NCI-H128 (cell line): Measurements from ENCODE around the gene EFR3B.
"Not testable (repeated sequence)": the region's sequence is repeated elsewhere in the genome, so short reads cannot be mapped to it uniquely, and the experiment has no call there.

Experiments
- DNase-seq: peaks from one replicate; lab custom pipeline; 2025; ENCODE audit not compliant: unreplicated experiment; lab: John Stamatoyannopoulos, UW

Gene EFR3B

DNA sequence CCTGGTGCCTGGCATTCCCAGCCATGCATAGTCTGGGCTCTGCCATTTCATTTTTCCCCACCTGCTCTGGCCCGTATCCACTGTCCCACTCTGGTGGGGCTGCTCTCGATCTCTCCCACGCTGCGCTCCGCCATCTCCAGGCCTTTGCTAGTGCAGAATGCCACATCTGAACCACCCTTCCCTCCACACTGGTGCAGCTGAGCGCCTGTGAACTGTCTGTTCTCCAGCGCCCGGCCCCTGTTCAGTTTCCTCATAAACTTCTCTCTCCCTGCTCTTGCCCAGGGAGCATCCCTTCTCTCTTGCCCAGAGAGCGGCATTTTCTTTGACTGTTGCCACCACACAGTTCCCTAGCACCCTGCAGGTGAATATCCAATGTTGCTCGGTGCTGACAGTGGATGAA lies 105.0 kb downstream of the EFR3B start:
- DNase-seq = no peak

DNA sequence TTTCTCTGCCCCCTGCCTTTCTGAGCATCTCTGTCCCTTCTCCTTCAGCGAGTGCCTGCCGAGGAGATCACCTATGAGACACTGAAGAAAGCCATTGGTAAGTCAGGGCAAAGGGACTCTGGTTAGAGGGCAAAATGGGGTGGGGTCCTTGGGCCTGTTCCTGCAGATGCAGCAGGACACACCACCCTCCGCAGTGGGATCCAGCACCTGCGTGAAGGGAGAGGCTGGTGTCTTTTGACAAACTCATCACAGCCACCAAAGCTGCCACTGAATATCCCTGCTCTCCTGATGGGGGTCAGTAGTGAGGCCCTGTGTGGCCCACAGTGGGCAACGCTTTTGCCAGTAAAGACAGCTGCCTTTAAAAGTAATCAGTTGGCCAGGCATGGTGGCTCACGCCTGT lies 107.8 kb downstream of the EFR3B start:
- no peak for DNase-seq

DNA sequence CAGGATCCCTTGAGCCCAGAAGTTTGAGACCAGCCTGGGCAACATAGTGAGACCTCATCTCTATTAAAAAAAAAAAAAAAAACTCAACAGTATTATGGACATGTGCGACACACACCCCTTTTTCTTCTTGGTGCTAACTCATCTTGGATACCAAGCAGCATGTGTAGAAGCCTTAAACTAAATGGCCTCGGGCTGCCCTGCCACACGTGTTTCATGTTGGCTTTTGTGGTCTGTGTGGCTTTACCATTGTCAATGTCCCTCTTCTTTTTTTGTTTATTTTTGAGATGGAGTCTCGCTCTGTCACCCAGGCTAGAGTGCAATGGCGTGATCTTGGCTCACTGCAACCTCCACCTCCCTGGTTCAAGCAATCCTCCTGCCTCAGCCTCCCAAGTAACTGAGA lies 109.1 kb downstream of the EFR3B start:
- not testable (repeated sequence) for DNase-seq

DNA sequence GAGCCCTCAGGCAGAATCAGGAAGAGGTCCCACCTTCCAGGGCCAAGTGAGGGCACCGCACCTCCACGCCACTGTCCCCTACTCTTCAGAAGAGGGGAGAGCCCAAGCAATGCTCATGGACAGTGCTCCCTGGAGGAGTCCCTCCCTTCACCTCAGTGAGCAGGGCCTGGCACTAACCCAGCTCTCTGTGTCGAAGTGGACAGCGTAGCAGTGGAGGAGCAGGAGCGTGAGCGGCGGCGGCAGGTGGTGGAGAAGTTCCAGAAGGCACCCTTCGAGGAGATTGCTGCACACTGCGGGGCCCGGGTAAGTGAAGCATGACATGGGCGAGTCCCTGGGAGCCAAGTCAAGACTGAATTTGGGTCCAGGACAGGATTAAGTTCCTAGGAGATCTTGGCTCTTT lies 109.8 kb downstream of the EFR3B start:
- no peak for DNase-seq

DNA sequence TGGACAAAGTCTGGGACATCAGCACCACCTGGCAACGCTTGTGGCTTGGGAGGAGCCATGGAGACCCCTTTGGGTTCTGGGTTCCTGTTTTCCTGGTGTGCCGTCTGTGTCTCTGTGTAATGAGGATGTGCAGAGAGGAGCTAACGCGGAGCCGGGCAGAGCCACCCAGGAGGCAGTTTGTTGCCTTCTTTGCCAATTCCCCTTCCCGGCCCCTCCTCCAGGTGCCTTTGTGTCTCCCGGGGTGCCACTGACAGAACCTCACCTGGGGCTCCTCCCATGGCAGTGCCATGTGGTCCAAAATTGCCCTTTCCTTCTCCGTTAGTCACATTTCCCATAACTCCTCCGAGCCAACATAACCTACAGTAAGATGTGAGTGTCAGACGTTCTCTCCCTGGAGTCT lies 113.5 kb downstream of the EFR3B start:
- no peak for DNase-seq

DNA sequence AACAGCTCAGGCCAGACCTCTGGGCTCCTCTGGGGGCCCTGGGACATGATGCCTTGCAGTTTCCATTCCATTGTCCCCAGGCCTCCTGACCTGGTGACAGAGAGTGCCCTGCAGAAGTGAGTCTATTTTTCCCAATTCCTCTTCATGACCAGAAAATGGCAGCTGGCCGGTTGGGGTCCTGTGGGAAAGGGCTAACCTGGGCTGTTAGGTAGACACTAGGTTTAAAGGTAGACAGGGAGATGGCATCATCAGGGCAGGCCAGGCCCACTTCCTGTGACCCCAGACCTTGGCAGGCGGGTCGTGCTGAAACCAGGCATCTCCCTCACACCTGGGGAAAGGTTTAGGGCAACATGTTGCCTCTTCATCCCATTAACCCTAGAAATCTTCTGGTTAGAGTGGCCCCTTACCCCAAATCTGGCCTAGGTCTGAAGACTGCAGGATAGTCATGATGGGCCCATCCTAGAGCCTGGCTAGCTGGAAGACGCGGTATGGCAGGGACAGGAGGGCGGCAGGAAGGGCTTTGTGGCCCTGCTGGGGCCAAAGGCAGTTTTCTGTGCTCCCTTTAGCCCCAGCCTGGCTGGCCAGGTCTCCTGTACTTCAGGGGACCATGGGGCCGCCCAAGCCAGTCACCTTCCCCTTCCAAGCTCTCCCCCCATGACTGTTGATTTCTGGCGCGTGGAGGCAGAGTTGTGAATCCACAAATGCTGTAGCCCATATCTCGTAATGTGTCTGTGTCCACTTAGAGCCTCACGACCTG lies 116.4 kb downstream of the EFR3B start:
- no peak for DNase-seq

DNA sequence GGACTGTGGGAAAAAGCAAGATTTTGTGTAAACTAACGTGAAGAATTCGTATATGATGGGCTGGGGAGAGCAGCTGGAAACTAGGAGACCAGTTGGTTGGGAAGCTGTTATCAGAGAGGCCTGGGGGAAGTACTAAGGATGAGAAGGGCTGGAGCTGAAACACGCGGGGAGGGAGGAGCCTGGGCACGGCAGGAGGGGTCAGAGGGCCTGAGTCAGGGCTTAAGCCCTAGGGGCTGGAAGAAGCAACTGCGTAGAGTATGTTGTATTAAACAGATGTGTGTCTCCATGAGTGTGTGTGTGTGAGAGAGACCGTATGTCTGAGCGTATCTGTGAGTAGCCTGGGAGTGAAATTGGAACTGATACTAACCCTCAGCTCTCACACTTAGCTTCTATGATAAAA lies 118.1 kb downstream of the EFR3B start:
- no peak for DNase-seq

DNA sequence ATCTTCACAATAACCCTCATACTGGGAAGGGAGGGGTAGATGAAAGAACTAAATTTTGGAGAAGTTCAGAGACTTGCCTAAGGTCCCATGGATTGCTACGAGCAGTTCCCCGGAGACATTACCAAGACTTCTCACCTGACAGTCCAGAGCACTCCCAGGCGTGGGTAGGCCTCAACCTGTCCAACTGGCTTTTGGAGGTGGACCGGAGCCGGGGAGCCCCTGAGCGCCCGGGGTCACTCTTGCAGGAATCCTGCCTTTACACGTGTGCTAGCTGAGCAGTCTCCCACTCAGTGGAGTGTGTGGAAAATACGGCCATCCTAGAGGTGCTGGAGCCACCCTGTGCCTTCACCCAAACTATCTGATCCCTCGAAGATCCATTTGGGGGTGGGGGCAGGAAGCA lies 118.5 kb downstream of the EFR3B start:
- no peak for DNase-seq

DNA sequence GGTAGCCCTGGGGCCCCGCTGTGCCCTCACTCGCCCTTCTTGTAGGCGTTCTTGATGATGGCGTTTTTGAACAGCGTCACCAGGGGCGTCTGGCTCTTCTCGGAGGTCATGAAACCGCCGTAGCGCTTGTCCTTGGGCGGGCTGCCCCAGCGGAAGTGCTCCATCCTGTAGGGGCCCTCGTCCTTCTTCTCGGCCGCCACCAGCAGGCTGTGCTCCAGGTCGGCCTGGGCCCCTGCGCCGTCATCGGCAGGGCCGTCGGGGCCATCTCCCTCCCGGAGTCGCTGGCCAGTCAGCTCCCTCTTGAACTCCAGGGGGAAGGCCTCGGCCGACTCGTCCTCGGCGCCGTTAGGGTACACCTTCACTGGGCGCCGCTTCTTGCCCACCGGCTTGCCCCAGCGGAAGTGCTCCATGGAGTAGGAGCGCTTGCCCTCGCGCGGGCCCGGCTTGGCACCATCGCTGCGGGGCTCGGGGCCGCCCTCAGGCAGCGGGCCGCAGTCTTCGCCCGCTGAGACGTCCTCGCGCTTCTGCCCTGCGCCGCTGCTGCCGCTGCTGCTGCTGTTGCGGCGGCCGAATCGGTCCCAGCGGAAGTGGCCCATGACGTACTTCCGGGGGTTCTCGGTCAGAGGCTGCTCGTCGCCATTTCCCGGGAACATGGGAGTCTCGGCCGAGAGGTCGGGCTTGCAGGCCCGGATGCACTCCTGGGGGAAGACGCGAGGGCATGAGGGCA lies 119.3 kb downstream of the EFR3B start:
- DNase-seq = no peak

DNA sequence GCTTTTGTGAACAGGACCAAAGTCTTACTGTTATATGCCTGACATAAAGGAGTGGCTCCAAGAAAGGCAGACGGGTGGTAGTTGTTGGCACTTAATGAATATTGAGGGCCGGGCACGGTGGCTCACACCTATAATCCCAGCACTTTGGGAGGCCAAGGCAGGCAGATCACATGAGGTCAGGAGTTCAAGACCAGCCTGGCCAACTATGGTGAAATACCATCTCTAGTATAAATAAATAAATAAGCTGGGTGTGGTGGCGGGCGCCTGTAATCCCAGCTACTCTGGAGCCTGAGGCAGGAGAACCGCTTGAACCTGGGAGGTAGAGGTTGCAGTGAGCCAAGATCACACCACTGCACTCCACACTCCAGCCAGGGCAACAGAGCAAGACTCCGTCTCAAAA lies 120.2 kb downstream of the EFR3B start:
- DNase-seq = not testable (repeated sequence)

DNA sequence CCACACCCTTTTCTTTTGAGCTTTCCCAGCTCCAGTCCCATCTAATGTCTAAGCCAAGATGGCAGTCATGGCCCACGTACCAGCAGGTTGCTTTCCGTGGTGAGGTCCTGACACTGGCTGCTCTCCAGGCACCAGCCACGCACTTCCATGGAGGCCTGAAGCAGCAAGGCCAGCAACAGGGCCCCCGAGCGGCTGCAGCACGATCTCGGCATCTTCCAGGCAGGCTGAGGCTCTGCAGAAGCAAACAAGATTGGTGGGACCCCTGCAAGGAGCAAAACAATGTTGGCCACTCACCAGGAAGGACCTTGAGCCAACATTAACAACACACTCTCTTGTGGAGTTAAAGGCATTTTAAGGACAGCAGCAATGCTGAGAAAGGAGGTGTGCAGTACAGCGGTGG lies 122.7 kb downstream of the EFR3B start:
- no peak for DNase-seq

DNA sequence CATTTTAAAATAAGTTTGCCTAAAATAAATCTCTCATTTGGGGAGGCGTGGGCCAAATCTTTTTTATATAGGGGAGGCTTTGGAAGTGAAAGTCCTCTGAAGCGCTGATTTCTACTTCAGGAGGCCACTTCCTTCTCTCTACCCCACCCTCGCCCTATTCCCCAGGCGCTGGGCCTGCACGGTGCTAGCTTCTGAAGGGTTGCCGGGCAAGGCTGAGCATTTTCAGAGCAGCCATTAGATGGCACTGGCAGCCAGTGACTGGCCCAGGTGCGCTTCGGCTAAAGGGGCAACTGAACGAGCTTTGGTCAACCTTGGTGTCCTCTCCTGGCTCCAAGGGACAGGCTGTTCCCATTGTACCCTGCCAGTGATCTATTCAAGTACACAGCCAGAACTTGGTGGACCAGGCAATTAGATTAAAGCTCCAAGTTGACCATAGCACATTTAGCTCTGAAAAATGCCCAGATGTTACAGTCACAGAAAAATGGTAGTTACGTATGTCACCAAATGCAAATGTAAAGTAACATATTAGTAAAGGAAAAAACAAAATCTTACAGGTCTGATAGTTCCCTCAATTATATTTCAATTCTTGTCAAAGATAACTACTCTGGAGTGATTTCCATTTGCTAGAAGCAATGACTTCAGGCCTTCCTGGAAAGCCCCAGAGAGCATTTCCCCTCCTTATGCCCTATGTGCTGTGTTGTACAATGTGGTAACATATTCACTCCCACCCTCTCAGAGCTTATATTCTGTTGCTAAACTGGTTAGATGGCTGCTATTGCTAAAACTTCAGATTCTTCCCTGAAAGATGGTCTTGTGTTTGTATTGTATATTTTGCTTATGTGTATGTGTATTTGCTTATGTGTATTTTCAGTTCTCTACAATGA lies 124.4 kb downstream of the EFR3B start:
- no peak for DNase-seq

DNA sequence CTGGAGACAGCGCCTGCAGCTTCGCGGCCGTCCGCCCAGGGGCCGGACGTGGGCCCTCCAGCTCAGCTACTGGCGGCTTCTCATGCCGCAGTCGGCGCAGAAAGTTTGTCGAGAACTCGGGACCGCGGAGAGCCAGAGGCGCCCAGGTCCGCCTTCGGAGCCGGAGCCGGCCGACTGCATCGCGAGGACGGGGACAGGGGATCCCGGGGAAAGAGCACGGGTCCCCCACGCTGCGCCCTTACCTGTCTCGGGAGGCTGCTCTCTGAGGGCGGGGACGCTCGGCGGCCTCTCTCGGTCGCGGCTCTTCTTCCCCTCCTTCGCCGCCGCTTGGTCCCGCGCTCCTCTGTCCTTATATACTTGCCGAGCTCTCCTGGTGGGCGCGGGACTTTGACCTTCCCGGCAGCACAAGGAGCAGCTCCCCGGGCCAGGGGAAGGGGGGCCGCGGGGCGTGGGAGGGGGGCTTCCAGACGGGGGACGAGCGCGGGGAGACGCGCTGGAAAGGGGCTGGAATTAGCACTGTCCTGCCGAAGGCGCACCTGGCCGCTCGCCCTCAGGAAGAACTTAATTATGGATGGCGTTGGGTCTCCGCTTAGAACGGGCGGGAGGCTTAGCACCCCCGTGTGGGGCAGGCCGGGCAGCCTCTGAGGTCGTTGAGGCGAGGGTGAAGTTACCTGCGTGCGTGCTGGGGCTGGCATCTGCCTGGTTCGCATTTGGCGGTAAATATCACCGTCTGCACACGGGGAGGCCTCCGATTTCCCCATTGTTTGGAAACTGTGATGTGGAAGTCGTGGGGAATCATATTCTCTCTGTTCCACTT lies 126.6 kb downstream of the EFR3B start, which contains the start of gene POMC:
Gene POMC (minus strand): TSS at position 325 of the 817 bp plus-strand sequence. CDS start 3,808 bp downstream, outside the sequence.
- DNase-seq = no peak

DNA sequence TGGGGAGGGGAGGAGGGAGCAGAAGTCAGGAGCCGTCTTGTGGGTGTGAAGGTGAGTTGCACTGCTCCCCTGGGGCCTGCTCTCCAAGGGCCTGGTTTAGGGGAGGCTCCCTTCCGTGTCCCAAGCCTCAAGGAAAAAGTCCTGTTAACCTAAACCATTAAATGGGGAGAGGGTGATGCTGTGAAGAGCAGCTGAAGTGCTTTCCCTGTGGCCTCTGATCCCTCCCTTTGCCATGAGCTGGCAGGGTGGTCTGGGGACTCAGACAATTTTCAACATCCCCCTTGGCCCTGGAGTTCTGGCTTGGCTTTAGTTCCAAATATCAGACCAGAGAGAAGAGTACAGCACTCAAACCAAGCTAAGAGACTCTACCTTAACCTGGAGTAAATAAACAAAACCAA lies 127.2 kb downstream of the EFR3B start:
- no peak for DNase-seq

DNA sequence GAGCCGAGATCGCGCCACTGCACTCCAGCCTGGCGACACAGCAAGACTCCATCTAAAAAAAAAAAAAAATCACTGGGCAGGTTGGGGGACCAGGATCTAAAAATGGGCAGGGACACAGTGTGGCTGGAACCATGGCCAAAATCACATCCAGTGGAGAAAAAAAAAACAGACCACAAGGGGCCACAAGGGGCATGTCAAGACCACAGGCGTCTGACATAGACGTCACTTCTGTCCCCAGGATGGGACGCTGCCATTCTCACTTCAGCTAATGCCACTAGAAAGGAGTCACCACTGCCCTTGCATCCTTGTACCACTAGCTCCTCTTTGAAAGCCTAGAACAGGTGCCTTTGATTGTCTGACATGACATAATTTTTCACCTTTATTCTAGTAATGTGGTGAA lies 129.0 kb downstream of the EFR3B start:
- DNase-seq = no peak

DNA sequence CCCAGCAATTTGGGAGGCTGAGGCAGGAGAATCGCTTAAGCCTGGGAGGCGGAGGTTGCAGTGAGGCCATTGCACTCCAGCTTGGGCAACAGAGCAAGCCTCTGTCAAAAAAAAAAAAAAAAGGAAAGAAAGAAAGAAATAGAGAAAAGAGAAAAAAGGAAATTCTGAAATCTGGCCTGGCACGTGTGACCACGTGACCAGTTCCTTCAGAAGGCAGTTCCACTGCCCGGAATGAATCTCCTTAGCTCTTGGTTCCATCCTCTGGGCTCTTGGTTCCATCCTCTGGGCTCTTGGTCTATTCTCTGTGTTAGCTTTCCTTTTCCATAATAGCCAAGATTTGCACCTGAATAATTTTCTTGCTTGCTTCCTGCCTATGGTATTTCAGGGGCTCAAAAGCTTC lies 131.8 kb downstream of the EFR3B start:
- no peak for DNase-seq

DNA sequence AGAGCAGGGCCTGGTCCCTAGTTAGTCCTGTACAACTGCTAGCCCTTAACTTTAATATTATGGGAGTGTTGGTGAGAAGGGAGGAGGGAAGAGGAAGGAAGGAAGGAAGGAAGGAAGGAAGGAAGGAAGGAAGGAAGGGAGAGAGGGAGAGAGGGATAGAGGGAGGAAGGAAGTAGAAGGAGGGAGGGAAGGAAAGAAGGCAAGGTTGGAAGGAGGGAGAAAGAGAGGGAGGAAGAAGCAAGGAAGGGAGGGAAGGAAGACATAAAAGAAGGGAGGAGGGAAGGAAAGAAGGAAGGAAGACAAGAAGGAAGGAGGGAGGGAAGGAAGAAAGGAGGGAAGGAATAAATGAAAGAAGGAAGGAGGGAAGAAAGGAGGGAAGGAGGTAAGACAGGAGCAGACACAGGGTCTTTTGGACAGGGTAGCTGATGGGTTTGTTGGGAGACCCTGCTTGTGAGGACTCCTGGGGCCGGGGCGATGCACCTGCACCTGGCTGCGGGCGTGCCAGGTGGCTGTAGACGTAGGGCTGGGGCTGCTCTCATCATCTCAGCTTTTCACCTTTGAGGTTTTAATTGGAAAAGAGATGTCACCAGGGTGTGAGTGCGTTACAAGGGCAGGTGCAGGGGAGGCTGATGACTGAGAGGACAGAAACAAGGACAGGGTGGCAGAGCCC lies 132.5 kb downstream of the EFR3B start:
- no peak for DNase-seq

DNA sequence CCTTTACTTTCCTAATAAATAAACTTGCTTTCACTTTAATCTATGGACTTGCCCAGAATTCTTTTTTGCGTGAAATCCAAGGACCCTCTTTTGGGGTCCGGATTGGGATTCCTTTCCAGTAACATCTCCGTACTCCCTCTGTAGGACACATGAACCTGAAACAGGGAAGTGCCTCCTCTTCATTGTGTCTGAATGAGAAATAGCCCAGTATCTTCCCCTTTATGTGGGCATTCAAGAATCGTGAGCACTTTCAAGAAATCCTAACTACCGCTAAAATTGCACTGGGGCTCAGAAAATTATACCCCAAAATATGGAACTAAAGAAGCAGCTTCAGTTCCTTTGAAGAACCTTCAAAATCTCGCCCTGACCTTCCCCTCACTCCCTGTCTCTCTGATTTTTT lies 134.3 kb downstream of the EFR3B start:
- no peak for DNase-seq

DNA sequence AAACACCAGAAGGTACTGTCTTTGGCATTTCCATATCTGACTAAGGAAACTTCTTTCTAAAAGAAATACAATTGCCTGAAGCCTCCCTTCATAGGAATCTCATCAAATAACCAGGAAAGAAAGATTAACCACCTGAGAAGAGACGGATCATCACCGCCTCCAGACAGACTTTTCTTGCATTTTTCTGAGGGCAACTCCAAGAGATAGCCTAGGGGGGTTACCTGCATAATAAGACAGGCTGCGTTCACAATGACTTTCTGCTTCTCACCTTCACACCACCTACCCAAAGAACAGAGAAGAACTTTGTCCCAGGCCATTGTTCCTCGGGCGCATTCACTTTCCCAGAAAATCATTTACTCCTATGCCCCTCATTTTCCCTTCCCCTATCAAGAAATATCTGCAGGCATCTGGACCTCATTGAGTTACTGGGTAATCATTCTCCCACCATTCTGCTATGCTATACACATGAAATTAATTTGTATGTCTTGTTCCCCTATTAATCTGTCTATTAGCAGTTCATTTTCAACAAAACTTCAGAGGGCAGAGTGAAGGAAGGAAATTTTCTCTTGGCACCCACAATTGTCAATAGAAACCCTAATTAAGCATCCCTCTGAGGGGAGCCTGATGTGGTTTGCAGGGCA lies 134.8 kb downstream of the EFR3B start:
- no peak for DNase-seq

DNA sequence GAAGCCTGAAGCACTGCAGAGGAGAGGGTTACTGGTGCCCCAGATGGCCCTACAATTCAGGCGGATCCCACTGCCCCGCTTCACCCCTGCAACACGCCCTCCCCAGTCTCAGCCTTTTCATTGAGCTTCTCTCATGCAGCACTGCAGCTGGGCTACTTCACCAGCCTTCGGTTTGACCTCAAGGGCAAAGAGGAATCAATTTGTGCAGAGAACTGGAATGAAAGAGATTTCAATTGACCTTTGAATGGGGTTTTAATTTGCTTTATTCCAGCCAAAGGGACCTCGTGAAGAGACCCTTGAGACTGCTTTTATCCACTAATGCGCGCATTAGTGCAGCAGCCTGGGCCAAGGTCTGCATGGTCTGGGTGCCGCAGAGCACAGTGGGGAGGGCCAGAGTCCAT lies 135.3 kb downstream of the EFR3B start:
- peak; percentile 44 for DNase-seq
